DOHH2 (cell line): ENCODE data around the gene TM9SF1.

Source experiments
- H3F3A ChIP-seq: fragments of 200-600 bp; sonication (generic), shearing (Covaris generic); 2 replicates; pipeline ENCODE4 v1.6.0; 2016; ENCODE audit warnings: antibody characterized with exemption, mild to moderate bottlenecking; ENCODE audit not compliant: control insufficient read depth, insufficient read depth
- H3K27ac ChIP-seq: fragments of 200-600 bp; sonication (generic); 2 replicates; pipeline ENCODE4 v1.5.1; 2014; ENCODE audit warnings: low read depth, mild to moderate bottlenecking, low read length, moderate library complexity
- H3K27me3 ChIP-seq: fragments of 200-600 bp; sonication (generic); 2 replicates; pipeline ENCODE4 v1.6.1; 2014; ENCODE audit warnings: mild to moderate bottlenecking, low read length, mixed read lengths; ENCODE audit not compliant: control insufficient read depth
- H3K36me3 ChIP-seq: fragments of 200-600 bp; sonication (generic); 2 replicates; pipeline ENCODE4 v1.6.1; 2014; ENCODE audit warnings: mild to moderate bottlenecking, low read length, moderate library complexity, mixed read lengths; ENCODE audit not compliant: control insufficient read depth
- H3K4me1 ChIP-seq: fragments of 200-600 bp; sonication (generic); 2 replicates; pipeline ENCODE4 v1.6.1; 2014; ENCODE audit warnings: mild to moderate bottlenecking, low read length, mixed read lengths; ENCODE audit not compliant: control insufficient read depth
- H3K4me2 ChIP-seq: fragments of 200-600 bp; sonication (generic); 2 replicates; pipeline ENCODE4 v1.6.0; 2014; ENCODE audit warnings: mild to moderate bottlenecking, low read length, moderate library complexity
- H3K4me3 ChIP-seq: fragments of 200-600 bp; sonication (generic); 2 replicates; pipeline ENCODE4 v1.5.1; 2014; ENCODE audit warnings: mild to moderate bottlenecking, low read length, mixed read lengths
- H3K79me2 ChIP-seq: fragments of 200-600 bp; sonication (generic); 2 replicates; pipeline ENCODE4 v1.6.1; 2014; ENCODE audit warnings: mild to moderate bottlenecking, low read length, mixed read lengths; ENCODE audit not compliant: control insufficient read depth
- H3K9me2 ChIP-seq: fragments of 200-600 bp; sonication (generic); replicated peaks from 2 replicates; pipeline ENCODE4 v1.6.1; 2014; ENCODE audit warnings: mild to moderate bottlenecking, low read length, mixed read lengths; ENCODE audit not compliant: control insufficient read depth
- H3K9me3 ChIP-seq: fragments of 200-600 bp; sonication (generic); 2 replicates; pipeline ENCODE4 v1.6.1; 2014; ENCODE audit warnings: antibody characterized with exemption, low read length, mixed read lengths; ENCODE audit not compliant: control insufficient read depth, insufficient read depth
- H4K20me1 ChIP-seq: fragments of 200-600 bp; sonication (generic); 2 replicates; pipeline ENCODE4 v1.6.0; 2014; ENCODE audit warnings: low read depth, mild to moderate bottlenecking, antibody characterized with exemption, low read length, moderate library complexity; ENCODE audit not compliant: control insufficient read depth, insufficient read depth
- CTCF ChIP-seq: fragments of 200-600 bp; sonication (generic); IDR thresholded peaks from one replicate; pipeline ENCODE4 v1.5.1; 2014; ENCODE audit warnings: antibody characterized with exemption, mild to moderate bottlenecking, low read depth, low read length; ENCODE audit not compliant: poor library complexity, severe bottlenecking
- EZH2phosphoT487 ChIP-seq: fragments of 200-600 bp; sonication (generic); IDR thresholded peaks from 2 replicates; pipeline ENCODE4 v1.6.1; 2017; ENCODE audit warnings: borderline replicate concordance, mild to moderate bottlenecking, antibody characterized with exemption, low read length, moderate library complexity, mixed read lengths

The TM9SF1 gene

DNA sequence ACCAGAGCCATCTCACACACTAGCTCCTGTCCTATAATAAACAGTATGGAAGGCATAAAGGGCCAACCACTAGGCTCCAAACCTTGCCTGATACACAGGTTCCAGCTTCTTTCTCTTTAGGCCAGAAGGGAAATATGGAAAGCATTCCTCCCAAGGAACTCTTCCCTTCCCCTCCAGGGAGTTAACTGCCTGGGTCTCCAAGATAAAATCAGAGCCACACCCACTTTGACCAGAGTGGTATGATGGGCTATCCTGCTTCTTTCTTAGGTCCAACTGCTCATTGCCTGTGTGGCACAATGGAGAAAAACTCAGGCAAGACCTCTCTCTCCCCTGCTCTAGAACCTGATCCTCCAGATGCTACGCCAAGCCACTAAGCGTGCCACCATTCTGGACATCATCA, 12.4 kb upstream of the TM9SF1 start:
- Histone ChIP-seq H3K9me3 (peaks cover 5% of the 10 kb centered on the region; the same call in 1 of the 2 replicates), H3K4me1 (peaks cover 9% of the 10 kb centered on the region), H3K9me2 (no peaks in the 10 kb centered on the region), H3F3A (0 out of 2 replicates have a peak, but pooled peaks cover 6% of the 10 kb centered on the region), H3K36me3 (peaks cover 82% of the 10 kb centered on the region), H3K27ac (no peak overlapping the region), H3K4me2 (no peak overlapping the region), H4K20me1 (no peaks in the 10 kb centered on the region), H3K79me2 (peaks cover 22% of the 10 kb centered on the region), H3K4me3 (no peak overlapping the region), H3K27me3 (no peaks in the 10 kb centered on the region)
- no peak for TF ChIP-seq CTCF
- TF ChIP-seq EZH2phosphoT487, result no peak

DNA sequence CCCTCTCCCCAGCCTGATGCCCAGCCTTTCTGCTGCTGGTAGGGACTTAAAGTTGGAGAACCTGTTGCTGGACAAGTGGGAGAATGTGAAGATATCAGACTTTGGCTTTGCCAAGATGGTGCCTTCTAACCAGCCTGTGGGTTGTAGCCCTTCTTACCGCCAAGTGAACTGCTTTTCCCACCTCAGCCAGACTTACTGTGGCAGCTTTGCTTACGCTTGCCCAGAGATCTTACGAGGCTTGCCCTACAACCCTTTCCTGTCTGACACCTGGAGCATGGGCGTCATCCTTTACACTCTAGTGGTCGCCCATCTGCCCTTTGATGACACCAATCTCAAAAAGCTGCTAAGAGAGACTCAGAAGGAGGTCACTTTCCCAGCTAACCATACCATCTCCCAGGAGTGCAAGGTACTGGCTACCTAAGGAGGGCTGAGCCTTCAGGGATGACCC, 11.9 kb upstream of the TM9SF1 start:
- Histone ChIP-seq H3K4me2 (no peak overlapping the region), H3K27ac (no peak overlapping the region), H3K9me3 (peaks cover 5% of the 10 kb centered on the region; the same call in 1 of the 2 replicates), H4K20me1 (no peaks in the 10 kb centered on the region), H3K27me3 (no peaks in the 10 kb centered on the region), H3K9me2 (no peaks in the 10 kb centered on the region), H3K4me3 (no peak overlapping the region), H3K4me1 (peaks cover 6% of the 10 kb centered on the region), H3K79me2 (peaks cover 17% of the 10 kb centered on the region), H3K36me3 (peaks cover 84% of the 10 kb centered on the region), H3F3A (0 out of 2 replicates have a peak, but pooled peaks cover 6% of the 10 kb centered on the region)
- TF ChIP-seq CTCF, result no peak
- TF ChIP-seq EZH2phosphoT487, result no peak

DNA sequence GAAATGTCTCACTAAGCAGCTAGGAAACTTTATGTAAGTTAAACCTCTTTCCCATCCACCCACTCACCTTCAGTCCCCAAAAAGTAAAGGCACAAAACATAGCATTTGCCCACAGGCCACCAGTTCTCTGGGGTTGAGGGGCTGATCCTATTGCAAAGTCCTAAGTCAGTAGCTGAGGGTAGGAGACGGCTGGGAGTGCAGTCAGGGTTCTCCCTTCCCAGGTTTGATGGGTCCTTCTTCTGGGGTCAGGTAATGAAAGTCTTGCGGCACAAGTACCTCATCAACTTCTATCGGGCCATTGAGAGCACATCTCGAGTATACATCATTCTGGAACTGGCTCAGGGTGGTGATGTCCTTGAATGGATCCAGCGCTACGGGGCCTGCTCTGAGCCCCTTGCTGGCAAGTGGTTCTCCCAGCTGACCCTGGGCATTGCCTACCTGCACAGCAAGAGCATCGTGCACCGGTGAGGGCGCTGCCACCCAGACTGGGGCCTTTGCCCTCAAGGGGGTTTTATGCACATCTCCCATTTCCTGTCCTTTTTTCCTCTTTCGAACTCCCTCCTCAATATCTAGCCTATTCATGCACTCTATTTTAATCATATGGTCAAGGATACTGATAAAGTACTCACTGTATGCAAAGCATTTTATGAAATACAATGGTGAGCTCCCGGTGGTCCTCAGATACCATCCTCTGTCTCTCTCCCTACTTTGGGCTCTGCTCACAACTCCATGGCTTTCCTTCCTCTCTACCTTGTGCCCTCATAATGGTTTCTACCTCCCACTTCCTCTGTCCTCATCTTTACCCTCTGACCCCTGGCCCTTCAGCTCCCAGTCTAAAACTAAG, 11.2 kb upstream of the TM9SF1 start:
- no peaks in the 10 kb centered on the region for H3K4me1 ChIP-seq
- peaks cover 7% of the 10 kb centered on the region; the same call in 1 of the 2 replicates for H3K9me3 ChIP-seq
- no peak overlapping the region for H3K4me3 ChIP-seq
- peaks cover 85% of the 10 kb centered on the region for H3K36me3 ChIP-seq
- no peaks in the 10 kb centered on the region for H3K27me3 ChIP-seq
- H3K4me2 ChIP-seq, result no peak overlapping the region
- peaks cover 11% of the 10 kb centered on the region for H3K79me2 ChIP-seq
- H3F3A ChIP-seq, result 0 out of 2 replicates have a peak, but pooled peaks cover 6% of the 10 kb centered on the region
- H3K27ac ChIP-seq, result no peak overlapping the region
- H4K20me1 ChIP-seq, result no peaks in the 10 kb centered on the region
- no peaks in the 10 kb centered on the region for H3K9me2 ChIP-seq
- TF ChIP-seq CTCF (no peak), EZH2phosphoT487 (no peak)
